HepG2 (cell line): Measurements from ENCODE around the gene CAD. TPM values are rescaled to one million over a fixed set of nuclear protein-coding genes. Genes with fewer than 3 reads are reported as not detected.

Experiments
- FLYWCH1 ChIP-seq: sonication (generic); formaldehyde crosslinking; IDR thresholded peaks from 2 replicates; pipeline ENCODE4 v1.8.1; 2023; ENCODE audit warnings: mild to moderate bottlenecking, missing genetic modification reagents
- HCFC1 ChIP-seq: fragments of 150-350 bp; IDR thresholded peaks from 2 replicates; pipeline ENCODE4 v1.6.1; 2014; ENCODE audit warnings: low read depth, low read length
- HMGA1 ChIP-seq: sonication (generic); formaldehyde crosslinking; conservative IDR thresholded peaks from 2 replicates; pipeline ENCODE4 v1.4.0; 2020; ENCODE audit warnings: missing genetic modification reagents
- PHF5A ChIP-seq: IDR thresholded peaks from one replicate; pipeline ENCODE4 v1.6.1; 2018; ENCODE audit warnings: low read depth, missing genetic modification reagents; ENCODE audit not compliant: unreplicated experiment
- REL ChIP-seq: sonication (generic); formaldehyde crosslinking; conservative IDR thresholded peaks from 2 replicates; pipeline ENCODE4 v1.8.0; 2022; ENCODE audit warnings: mild to moderate bottlenecking, missing genetic modification reagents, moderate library complexity
- TBX3 ChIP-seq: fragments of 450-650 bp; IDR thresholded peaks from 2 replicates; pipeline ENCODE4 v1.6.1; 2017; ENCODE audit warnings: antibody characterized with exemption, mild to moderate bottlenecking, inconsistent platforms, borderline replicate concordance
- ZBTB21 ChIP-seq: sonication (generic); formaldehyde crosslinking; IDR thresholded peaks from 2 replicates; pipeline ENCODE4 v1.4.0; 2020; ENCODE audit warnings: missing genetic modification reagents
- ZBTB26 ChIP-seq: IDR thresholded peaks from 2 replicates; pipeline ENCODE4 v1.6.1; 2016; ENCODE audit warnings: missing compliant biosample characterization, missing genetic modification reagents, borderline replicate concordance
- ZEB1 ChIP-seq: IDR thresholded peaks from 2 replicates; pipeline ENCODE4 v1.6.1; 2012; ENCODE audit warnings: mild to moderate bottlenecking, low read depth, inconsistent platforms; ENCODE audit not compliant: insufficient replicate concordance
- ZFX ChIP-seq: sonication (generic); formaldehyde crosslinking; IDR thresholded peaks from 2 replicates; pipeline ENCODE4 v1.4.0; 2020; ENCODE audit warnings: mild to moderate bottlenecking, low read depth, missing genetic modification reagents, moderate library complexity
- ZHX1 ChIP-seq: sonication (generic); formaldehyde crosslinking; IDR thresholded peaks from 2 replicates; pipeline ENCODE4 v1.8.1; 2022; ENCODE audit warnings: low read depth, mild to moderate bottlenecking, missing genetic modification reagents
- ZNF138 ChIP-seq: sonication (generic); formaldehyde crosslinking; IDR thresholded peaks from 2 replicates; pipeline ENCODE4 v1.5.0; 2020; ENCODE audit warnings: mild to moderate bottlenecking, low read depth, missing genetic modification reagents
- ZNF367 ChIP-seq: sonication (generic); formaldehyde crosslinking; IDR thresholded peaks from 2 replicates; pipeline ENCODE4 v1.4.0; 2020; ENCODE audit warnings: missing genetic modification reagents, borderline replicate concordance
- ZNF543 ChIP-seq: sonication (generic); formaldehyde crosslinking; IDR thresholded peaks from 2 replicates; pipeline ENCODE4 v1.4.0; 2020; ENCODE audit warnings: mild to moderate bottlenecking, missing genetic modification reagents
- ZNF75D ChIP-seq: sonication (generic); formaldehyde crosslinking; IDR thresholded peaks from 2 replicates; pipeline ENCODE4 v1.8.1; 2023; ENCODE audit warnings: missing genetic modification reagents, mild to moderate bottlenecking, borderline replicate concordance
- ZNF883 ChIP-seq: sonication (generic); formaldehyde crosslinking; IDR thresholded peaks from 2 replicates; pipeline ENCODE4 v1.5.1; 2020; ENCODE audit warnings: mild to moderate bottlenecking, missing genetic modification reagents; ENCODE audit errors: not compliant biosample characterization
- polyA plus RNA-seq, 8 experiments: library from polyadenylated mRNA; depleted of rRNA in 3 of 8; stranded (reverse) in 7 of 8; unstranded in 1 of 8; fragments of >200 nt; fragmentation: Illumina TruSeq in 4 of 8; extraction: Trizol in 4 of 8; gene quantifications; 2 replicates each; pipeline versions ENCODE4 v1.2.1 to v1.2.3, GENCODE V29; 2011 to 2016; ENCODE audit warnings: low read depth in 4 of 8, missing spikeins in 1 of 8, mixed read lengths in 1 of 8; ENCODE audit not compliant: insufficient read depth in 1 of 8
- total RNA-seq, 5 experiments: library from RNA; depleted of rRNA; stranded (reverse); fragments of >200 nt; fragmentation: Illumina TruSeq; extraction: Trizol; gene quantifications; 2 replicates each; pipeline ENCODE4 v1.2.3, GENCODE V29; 2016; ENCODE audit warnings: low read depth in 1 of 5
- TF ChIP-seq, protein P1 (sequence below): sonication (generic); formaldehyde crosslinking; conservative IDR thresholded peaks from 2 replicates; pipeline ENCODE4 v1.8.0; 2022; ENCODE audit warnings: missing genetic modification reagents
- TF ChIP-seq, protein P2 (sequence below): sonication (generic); formaldehyde crosslinking; IDR thresholded peaks from 2 replicates; pipeline ENCODE4 v1.4.0; 2020; ENCODE audit warnings: missing genetic modification reagents, mild to moderate bottlenecking, borderline replicate concordance

Gene CAD
- total and polyA plus RNA-seq, 2 of the 13 experiments (the other 11 are each of a cell fraction or from before 2014, with no cell fraction given) = 21.7 to 37.0 TPM

DNA sequence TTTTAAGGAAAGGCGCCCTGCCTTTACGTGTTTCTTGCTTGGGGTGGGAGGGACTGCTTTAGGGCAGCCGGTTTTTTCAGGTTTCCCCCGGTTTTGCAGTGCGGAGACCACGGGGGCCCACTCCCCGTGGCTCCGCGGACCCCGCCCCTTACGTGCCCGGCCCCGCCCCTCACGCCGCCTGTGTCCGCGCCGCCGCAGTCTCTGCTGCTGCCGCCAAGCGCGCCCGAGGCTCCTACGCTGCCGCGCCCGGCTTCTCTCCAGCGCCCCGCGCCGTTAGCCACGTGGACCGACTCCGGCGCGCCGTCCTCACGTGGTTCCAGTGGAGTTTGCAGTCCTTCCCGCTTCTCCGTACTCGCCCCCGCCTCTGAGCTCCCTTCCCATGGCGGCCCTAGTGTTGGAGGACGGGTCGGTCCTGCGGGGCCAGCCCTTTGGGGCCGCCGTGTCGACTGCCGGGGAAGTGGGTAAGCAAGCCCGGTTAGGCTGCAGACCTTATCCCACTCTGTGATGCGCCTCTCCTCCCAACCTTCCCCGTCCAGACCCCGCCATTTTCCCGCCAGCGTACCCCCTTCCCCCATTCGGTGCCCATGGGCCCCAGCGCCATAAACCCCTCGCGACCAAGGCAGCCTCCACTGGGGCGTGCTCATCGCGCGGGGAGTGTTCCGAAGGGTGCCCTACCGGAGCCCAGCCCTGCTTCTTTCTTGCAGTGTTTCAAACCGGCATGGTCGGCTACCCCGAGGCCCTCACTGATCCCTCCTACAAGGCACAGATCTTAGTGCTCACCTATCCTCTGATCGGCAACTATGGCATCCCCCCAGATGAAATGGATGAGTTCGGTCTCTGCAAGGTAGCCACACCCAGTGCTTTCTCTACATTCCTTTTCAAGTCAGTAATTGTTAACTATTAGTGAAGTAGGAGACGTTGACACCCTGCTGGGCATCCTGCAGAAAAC lies at the start of gene CAD (continued):
- TF ChIP-seq ZBTB26 = 0 out of 2 replicates have a peak, but pooled peaks have one; percentile 59
- no peak for TF ChIP-seq ZNF138 (CRISPR knock-in tag)
- no peak for TF ChIP-seq PHF5A
- TF ChIP-seq HMGA1 = no peak
- no peak for TF ChIP-seq ZBTB21 (CRISPR knock-in tag)
- TF ChIP-seq, protein P1, sequence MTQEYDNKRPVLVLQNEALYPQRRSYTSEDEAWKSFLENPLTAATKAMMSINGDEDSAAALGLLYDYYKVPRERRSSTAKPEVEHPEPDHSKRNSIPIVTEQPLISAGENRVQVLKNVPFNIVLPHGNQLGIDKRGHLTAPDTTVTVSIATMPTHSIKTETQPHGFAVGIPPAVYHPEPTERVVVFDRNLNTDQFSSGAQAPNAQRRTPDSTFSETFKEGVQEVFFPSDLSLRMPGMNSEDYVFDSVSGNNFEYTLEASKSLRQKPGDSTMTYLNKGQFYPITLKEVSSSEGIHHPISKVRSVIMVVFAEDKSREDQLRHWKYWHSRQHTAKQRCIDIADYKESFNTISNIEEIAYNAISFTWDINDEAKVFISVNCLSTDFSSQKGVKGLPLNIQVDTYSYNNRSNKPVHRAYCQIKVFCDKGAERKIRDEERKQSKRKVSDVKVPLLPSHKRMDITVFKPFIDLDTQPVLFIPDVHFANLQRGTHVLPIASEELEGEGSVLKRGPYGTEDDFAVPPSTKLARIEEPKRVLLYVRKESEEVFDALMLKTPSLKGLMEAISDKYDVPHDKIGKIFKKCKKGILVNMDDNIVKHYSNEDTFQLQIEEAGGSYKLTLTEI (CRISPR knock-in tag) = no peak
- TF ChIP-seq ZFX (CRISPR knock-in tag) = peak; percentile 48; the same call in 1 of the 2 replicates
- TF ChIP-seq TBX3 = no peak
- TF ChIP-seq ZNF75D (CRISPR knock-in tag) = no peak
- no peak; the same call in 1 of the 2 replicates for TF ChIP-seq ZNF367
- no peak for TF ChIP-seq ZEB1
- no peak for TF ChIP-seq REL (CRISPR knock-in tag)
- peak; percentile 57; the same call in 1 of the 2 replicates for TF ChIP-seq ZHX1
- peak; percentile 73 for TF ChIP-seq ZNF883 (CRISPR knock-in tag)
- TF ChIP-seq HCFC1 = no peak
- no peak for TF ChIP-seq FLYWCH1
- no peak for TF ChIP-seq ZNF543 (CRISPR knock-in tag)
- TF ChIP-seq, protein P2, sequence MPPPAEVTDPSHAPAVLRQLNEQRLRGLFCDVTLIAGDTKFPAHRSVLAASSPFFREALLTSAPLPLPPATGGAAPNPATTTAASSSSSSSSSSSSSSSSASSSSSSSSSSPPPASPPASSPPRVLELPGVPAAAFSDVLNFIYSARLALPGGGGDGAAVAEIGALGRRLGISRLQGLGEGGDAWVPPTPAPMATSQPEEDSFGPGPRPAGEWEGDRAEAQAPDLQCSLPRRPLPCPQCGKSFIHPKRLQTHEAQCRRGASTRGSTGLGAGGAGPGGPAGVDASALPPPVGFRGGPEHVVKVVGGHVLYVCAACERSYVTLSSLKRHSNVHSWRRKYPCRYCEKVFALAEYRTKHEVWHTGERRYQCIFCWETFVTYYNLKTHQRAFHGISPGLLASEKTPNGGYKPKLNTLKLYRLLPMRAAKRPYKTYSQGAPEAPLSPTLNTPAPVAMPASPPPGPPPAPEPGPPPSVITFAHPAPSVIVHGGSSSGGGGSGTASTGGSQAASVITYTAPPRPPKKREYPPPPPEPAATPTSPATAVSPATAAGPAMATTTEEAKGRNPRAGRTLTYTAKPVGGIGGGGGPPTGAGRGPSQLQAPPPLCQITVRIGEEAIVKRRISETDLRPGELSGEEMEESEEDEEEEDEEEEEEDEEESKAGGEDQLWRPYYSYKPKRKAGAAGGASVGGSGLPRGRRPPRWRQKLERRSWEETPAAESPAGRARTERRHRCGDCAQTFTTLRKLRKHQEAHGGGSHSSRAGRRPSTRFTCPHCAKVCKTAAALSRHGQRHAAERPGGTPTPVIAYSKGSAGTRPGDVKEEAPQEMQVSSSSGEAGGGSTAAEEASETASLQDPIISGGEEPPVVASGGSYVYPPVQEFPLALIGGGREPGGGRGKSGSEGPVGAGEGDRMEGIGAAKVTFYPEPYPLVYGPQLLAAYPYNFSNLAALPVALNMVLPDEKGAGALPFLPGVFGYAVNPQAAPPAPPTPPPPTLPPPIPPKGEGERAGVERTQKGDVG (CRISPR knock-in tag) = 0 out of 2 replicates have a peak, but pooled peaks have one; percentile 61
